OCI-LY1 (cell line): Measurements from ENCODE around the gene DCUN1D5.

ENCODE experiments used
- H2AFZ ChIP-seq: fragments of 200-600 bp; sonication (generic), shearing (Covaris generic); 2 replicates; pipeline ENCODE4 v1.6.0; 2014; ENCODE audit warnings: antibody characterized with exemption, mild to moderate bottlenecking, low read length
- H3F3A ChIP-seq: fragments of 200-600 bp; sonication (generic), shearing (Covaris generic); 2 replicates; pipeline ENCODE4 v1.6.0; 2014; ENCODE audit warnings: mild to moderate bottlenecking, antibody characterized with exemption, low read length, moderate library complexity; ENCODE audit not compliant: insufficient read depth
- H3K27ac ChIP-seq: fragments of 200-600 bp; sonication (generic); 2 replicates; pipeline ENCODE4 v1.5.1; 2014; ENCODE audit warnings: low read length, mixed run types, mild to moderate bottlenecking, low read depth; ENCODE audit not compliant: poor library complexity, severe bottlenecking
- H3K27me3 ChIP-seq: fragments of 200-600 bp; sonication (generic); 2 replicates; pipeline ENCODE4 v1.6.0; 2014; ENCODE audit warnings: antibody characterized with exemption, mild to moderate bottlenecking, low read length, moderate library complexity; ENCODE audit not compliant: insufficient read depth
- H3K36me3 ChIP-seq: fragments of 200-600 bp; sonication (generic); 2 replicates; pipeline ENCODE4 v1.6.1; 2014; ENCODE audit warnings: mild to moderate bottlenecking, antibody characterized with exemption, low read length, moderate library complexity, mixed read lengths; ENCODE audit not compliant: insufficient read depth
- H3K4me1 ChIP-seq: fragments of 200-600 bp; sonication (generic); 2 replicates; pipeline ENCODE4 v1.5.1; 2014; ENCODE audit warnings: mild to moderate bottlenecking, low read length, moderate library complexity; ENCODE audit not compliant: insufficient read depth, severe bottlenecking
- H3K4me2 ChIP-seq: fragments of 200-600 bp; sonication (generic), shearing (Covaris generic); 2 replicates; pipeline ENCODE4 v1.6.1; 2014; ENCODE audit warnings: low read length
- H3K4me3 ChIP-seq: fragments of 200-600 bp; sonication (generic); 2 replicates; pipeline ENCODE4 v1.5.1; 2014; ENCODE audit warnings: low read length, low read depth, mild to moderate bottlenecking, mixed read lengths; ENCODE audit not compliant: poor library complexity, severe bottlenecking
- H3K79me2 ChIP-seq: fragments of 200-600 bp; shearing (Covaris generic); 2 replicates; pipeline ENCODE4 v1.6.1; 2016; ENCODE audit warnings: mixed run types, low read length, mixed read lengths; ENCODE audit not compliant: insufficient read depth
- H3K9ac ChIP-seq: fragments of 200-600 bp; sonication (generic), shearing (Covaris generic); 2 replicates; pipeline ENCODE4 v1.6.1; 2014; ENCODE audit warnings: mild to moderate bottlenecking, low read length, mixed read lengths
- H3K9me2 ChIP-seq: fragments of 200-600 bp; sonication (generic), shearing (Covaris generic); 2 replicates; pipeline ENCODE4 v1.6.1; 2014; ENCODE audit warnings: low read depth, mild to moderate bottlenecking, low read length, mixed read lengths
- H3K9me3 ChIP-seq: fragments of 200-600 bp; shearing (Covaris generic); 2 replicates; pipeline ENCODE4 v1.6.1; 2014; ENCODE audit warnings: low read length, mixed read lengths
- H4K20me1 ChIP-seq: fragments of 200-600 bp; sonication (generic), shearing (Covaris generic); 2 replicates; pipeline ENCODE4 v1.6.0; 2016; ENCODE audit warnings: mild to moderate bottlenecking, low read length; ENCODE audit not compliant: insufficient read depth
- EZH2 ChIP-seq: fragments of 200-600 bp; sonication (generic), shearing (Covaris generic); IDR thresholded peaks from 2 replicates; pipeline ENCODE4 v1.8.0; 2017; ENCODE audit warnings: borderline replicate concordance, mixed run types, mild to moderate bottlenecking, antibody characterized with exemption, low read length, moderate library complexity, mixed read lengths
- TF ChIP-seq, protein P1 (sequence below): fragments of 200-600 bp; sonication (generic), shearing (Covaris generic); IDR thresholded peaks from 2 replicates; pipeline ENCODE4 v1.5.1; 2017; ENCODE audit warnings: mild to moderate bottlenecking, antibody characterized with exemption, low read length, moderate library complexity, mixed read lengths

Gene DCUN1D5

GRCh38 chr11:103055221-103055890, 36.6 kb downstream of the DCUN1D5 start:
- no peaks in the 10 kb centered on the region for H3K79me2 ChIP-seq
- no peaks in the 10 kb centered on the region for H3K9me3 ChIP-seq
- no peaks in the 10 kb centered on the region for H4K20me1 ChIP-seq
- peaks cover 12% of the 10 kb centered on the region; the same call in 1 of the 2 replicates for H3K36me3 ChIP-seq
- H3K4me2 ChIP-seq = no peak overlapping the region
- H3K27ac ChIP-seq = no peak overlapping the region
- TF ChIP-seq EZH2 = no peak
- TF ChIP-seq, protein P1, sequence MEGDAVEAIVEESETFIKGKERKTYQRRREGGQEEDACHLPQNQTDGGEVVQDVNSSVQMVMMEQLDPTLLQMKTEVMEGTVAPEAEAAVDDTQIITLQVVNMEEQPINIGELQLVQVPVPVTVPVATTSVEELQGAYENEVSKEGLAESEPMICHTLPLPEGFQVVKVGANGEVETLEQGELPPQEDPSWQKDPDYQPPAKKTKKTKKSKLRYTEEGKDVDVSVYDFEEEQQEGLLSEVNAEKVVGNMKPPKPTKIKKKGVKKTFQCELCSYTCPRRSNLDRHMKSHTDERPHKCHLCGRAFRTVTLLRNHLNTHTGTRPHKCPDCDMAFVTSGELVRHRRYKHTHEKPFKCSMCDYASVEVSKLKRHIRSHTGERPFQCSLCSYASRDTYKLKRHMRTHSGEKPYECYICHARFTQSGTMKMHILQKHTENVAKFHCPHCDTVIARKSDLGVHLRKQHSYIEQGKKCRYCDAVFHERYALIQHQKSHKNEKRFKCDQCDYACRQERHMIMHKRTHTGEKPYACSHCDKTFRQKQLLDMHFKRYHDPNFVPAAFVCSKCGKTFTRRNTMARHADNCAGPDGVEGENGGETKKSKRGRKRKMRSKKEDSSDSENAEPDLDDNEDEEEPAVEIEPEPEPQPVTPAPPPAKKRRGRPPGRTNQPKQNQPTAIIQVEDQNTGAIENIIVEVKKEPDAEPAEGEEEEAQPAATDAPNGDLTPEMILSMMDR = peak; percentile 64
- H3K27me3 ChIP-seq = no peaks in the 10 kb centered on the region
- H3F3A ChIP-seq = 0 out of 2 replicates have a peak, but pooled peaks cover 4% of the 10 kb centered on the region
- no peaks in the 10 kb centered on the region for H3K4me1 ChIP-seq
- no peak overlapping the region for H3K9ac ChIP-seq
- no peak overlapping the region for H3K4me3 ChIP-seq
- H3K9me2 ChIP-seq = no peaks in the 10 kb centered on the region
- no peak overlapping the region for H2AFZ ChIP-seq

DNA sequence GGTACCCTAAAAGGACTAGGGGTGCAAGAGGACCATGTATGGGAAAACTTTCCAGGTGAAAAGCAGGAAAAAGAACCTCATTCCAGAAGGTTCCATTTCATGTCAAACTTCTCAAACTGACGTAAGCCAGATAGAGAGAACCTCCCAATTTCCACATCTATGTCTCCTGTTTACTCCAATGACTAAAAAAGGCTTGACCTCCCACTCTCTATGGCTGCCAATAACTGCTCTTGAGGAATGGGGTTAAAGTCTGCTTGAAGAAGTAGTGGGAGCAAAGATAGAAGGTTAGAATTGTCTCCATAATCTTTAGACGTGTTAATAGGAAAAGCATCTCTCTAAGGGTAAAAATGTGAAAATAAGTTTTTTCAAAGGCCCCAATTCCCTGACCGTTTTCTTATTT, 38.0 kb downstream of the DCUN1D5 start:
- no peak overlapping the region for H3K27ac ChIP-seq
- H3K9me2 ChIP-seq = no peaks in the 10 kb centered on the region
- H3K4me1 ChIP-seq = no peaks in the 10 kb centered on the region
- no peaks in the 10 kb centered on the region for H3K79me2 ChIP-seq
- no peaks in the 10 kb centered on the region for H3K27me3 ChIP-seq
- H3K9me3 ChIP-seq = no peaks in the 10 kb centered on the region
- H4K20me1 ChIP-seq = no peaks in the 10 kb centered on the region
- 0 out of 2 replicates have a peak, but pooled peaks cover 4% of the 10 kb centered on the region for H3F3A ChIP-seq
- H2AFZ ChIP-seq = no peak overlapping the region
- H3K4me2 ChIP-seq = no peak overlapping the region
- peaks cover 1% of the 10 kb centered on the region; the same call in 1 of the 2 replicates for H3K36me3 ChIP-seq
- TF ChIP-seq, protein P1 = no peak
- no peak for TF ChIP-seq EZH2
- H3K9ac ChIP-seq = no peak overlapping the region
- no peak overlapping the region for H3K4me3 ChIP-seq

DNA sequence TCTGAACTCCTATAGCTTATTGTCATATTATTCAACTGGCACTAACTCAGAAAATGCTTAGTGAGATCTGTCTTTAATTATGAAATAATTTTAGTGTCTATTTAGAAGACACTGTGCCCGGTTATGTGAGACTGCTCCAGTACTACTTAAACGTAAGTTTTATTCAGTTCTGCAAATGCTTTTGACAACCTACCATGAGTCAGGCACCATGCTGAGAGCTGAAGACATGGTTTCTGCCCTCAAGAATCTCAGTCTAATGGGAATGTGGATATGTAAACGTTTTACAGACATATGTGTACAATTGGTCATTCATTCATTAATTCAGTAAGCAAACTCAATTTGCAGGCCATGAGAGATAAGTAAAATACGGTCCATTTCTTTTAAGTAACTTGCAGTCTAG, 40.0 kb downstream of the DCUN1D5 start:
- Histone ChIP-seq H3K36me3 (no peaks in the 10 kb centered on the region; the same call in 1 of the 2 replicates), H3K79me2 (no peaks in the 10 kb centered on the region), H3K27ac (no peak overlapping the region), H3K4me2 (no peak overlapping the region), H3K9me2 (no peaks in the 10 kb centered on the region), H3K9ac (no peak overlapping the region), H3K9me3 (no peaks in the 10 kb centered on the region), H3K4me3 (no peak overlapping the region), H4K20me1 (no peaks in the 10 kb centered on the region), H2AFZ (no peak overlapping the region), H3K4me1 (no peaks in the 10 kb centered on the region), H3K27me3 (no peaks in the 10 kb centered on the region), H3F3A (no peaks in the 10 kb centered on the region)
- TF ChIP-seq, protein P1 = no peak
- no peak for TF ChIP-seq EZH2
